B cell (primary cell): ENCODE results near the gene RGL1. TPM values are rescaled to one million over a fixed set of nuclear protein-coding genes. Genes with fewer than 3 reads are reported as not detected.

Experiments used
- ATAC-seq: fragments of 200-7000 bp; cut with Tn5 transposase; one replicate; pipeline ENCODE4 v1.10.0; 2021; ENCODE audit warnings: low read depth, mild to moderate bottlenecking, moderate number of reproducible peaks, moderate library complexity
- CTCF ChIA-PET: fragments of 350-600 bp; sonication (Branson Sonifier 250); formaldehyde crosslinking; loops from one replicate; lab custom pipeline; 2021; ENCODE audit warnings: antibody characterized with exemption, inconsistent platforms; lab: Charles Lee
- POLR2A ChIA-PET: fragments of 350-600 bp; sonication (Branson Sonifier 250); formaldehyde crosslinking; loops from one replicate; lab custom pipeline; 2021; ENCODE audit warnings: antibody characterized with exemption; lab: Charles Lee
- DNase-seq: peaks from one replicate; pipeline ENCODE4 v3.0.0; 2013
- H2AFZ ChIP-seq: 2 replicates; pipeline ENCODE4 v1.6.1; 2012; ENCODE audit warnings: mild to moderate bottlenecking, low read depth, low read length; ENCODE audit not compliant: insufficient read depth, poor library complexity, severe bottlenecking
- H3K27ac ChIP-seq, 2 donors: 1 replicate in 1 of 2; 2 replicates in 1 of 2; pipeline ENCODE4 v1.5.1; 2012 to 2013; ENCODE audit warnings: low read length in 2 of 2, mild to moderate bottlenecking in 2 of 2, moderate library complexity in 1 of 2
- H3K27me3 ChIP-seq, 4 experiments: fragments of 200-600 bp in 1 of 4; sonication (generic) in 1 of 4; replicated peaks in 1 of 4; 1 replicate in 2 of 4; 2 replicates in 2 of 4; pipeline versions ENCODE4 v1.6.1 to v1.7.0; 2013 to 2016; ENCODE audit warnings: low read length in 3 of 4, mild to moderate bottlenecking in 2 of 4, mixed read lengths in 1 of 4, moderate library complexity in 1 of 4; ENCODE audit not compliant: insufficient read depth in 4 of 4, control insufficient read depth in 3 of 4; ENCODE audit errors: control extremely low read depth in 1 of 4
- H3K36me3 ChIP-seq, 2 experiments: replicated peaks in 1 of 2; 1 replicate in 1 of 2; 2 replicates in 1 of 2; pipeline versions ENCODE4 v1.6.1 to v1.7.1; 2013; ENCODE audit warnings: low read length in 1 of 2; ENCODE audit not compliant: insufficient read depth in 2 of 2, control insufficient read depth in 1 of 2; ENCODE audit errors: control extremely low read depth in 1 of 2, extremely low read depth in 1 of 2
- H3K4me1 ChIP-seq, 2 donors: fragments of 200-600 bp in 1 of 2; sonication (generic) in 1 of 2; 1 replicate in 1 of 2; 2 replicates in 1 of 2; pipeline versions ENCODE4 v1.5.1 to v1.6.1; 2013 to 2017; ENCODE audit warnings: low read length in 2 of 2; ENCODE audit not compliant: control insufficient read depth in 2 of 2, insufficient read depth in 2 of 2
- H3K4me2 ChIP-seq: replicated peaks from 2 replicates; pipeline ENCODE3; 2012; ENCODE audit warnings: mild to moderate bottlenecking, low read depth, low read length; ENCODE audit not compliant: poor library complexity, severe bottlenecking
- H3K4me3 ChIP-seq, 5 experiments: fragments of 200-600 bp in 1 of 5; sonication (generic) in 1 of 5; 1 replicate in 3 of 5; 2 replicates in 2 of 5; pipeline versions ENCODE4 v1.5.1 to v1.7.0; 2011 to 2016; ENCODE audit warnings: low read length in 4 of 5, mild to moderate bottlenecking in 4 of 5, low read depth in 2 of 5, control low read depth in 1 of 5, moderate library complexity in 1 of 5; ENCODE audit not compliant: insufficient read depth in 1 of 5; ENCODE audit errors: control extremely low read depth in 1 of 5, extremely low read depth in 1 of 5
- H3K79me2 ChIP-seq: fragments of 200-600 bp; sonication (generic); one replicate; pipeline ENCODE4 v1.6.0; 2016; ENCODE audit warnings: low read length; ENCODE audit not compliant: control insufficient read depth, insufficient read depth
- H3K9ac ChIP-seq: fragments of 200-600 bp; sonication (generic); 2 replicates; pipeline ENCODE4 v1.6.1; 2017; ENCODE audit warnings: mild to moderate bottlenecking, low read length, moderate library complexity
- H3K9me3 ChIP-seq, 3 donors: one replicate each; pipeline versions ENCODE4 v1.6.1 to v1.7.1; 2013; ENCODE audit warnings: low read length in 2 of 3; ENCODE audit not compliant: control insufficient read depth in 2 of 3, insufficient read depth in 1 of 3; ENCODE audit errors: control extremely low read depth in 1 of 3
- H4K20me1 ChIP-seq: 2 replicates; pipeline ENCODE4 v1.6.0; 2012; ENCODE audit warnings: mild to moderate bottlenecking, low read length; ENCODE audit not compliant: insufficient read depth, control insufficient read depth, poor library complexity, severe bottlenecking
- H3K27ac Mint-ChIP-seq: one replicate; pipeline ENCODE4 v1.8.0; 2021; ENCODE audit warnings: mixed read lengths
- H3K27me3 Mint-ChIP-seq: one replicate; pipeline ENCODE4 v1.8.0; 2021; ENCODE audit warnings: mixed read lengths
- H3K4me1 Mint-ChIP-seq: one replicate; pipeline ENCODE4 v1.8.0; 2021; ENCODE audit warnings: mixed read lengths
- H3K4me3 Mint-ChIP-seq: one replicate; pipeline ENCODE4 v1.8.0; 2021; ENCODE audit warnings: mixed read lengths
- H3K9me3 Mint-ChIP-seq: one replicate; pipeline ENCODE4 v1.8.0; 2022; ENCODE audit warnings: mixed read lengths; ENCODE audit not compliant: insufficient read depth
- CTCF ChIP-seq: fragments of 200-600 bp; IDR thresholded peaks from one replicate; pipeline ENCODE4 v1.8.0; 2022; ENCODE audit warnings: antibody characterized with exemption, mild to moderate bottlenecking
- EZH2 ChIP-seq: IDR thresholded peaks from 2 replicates; pipeline ENCODE4 v1.6.1; 2012; ENCODE audit warnings: borderline replicate concordance, low read depth, mild to moderate bottlenecking, moderate library complexity, low read length; ENCODE audit not compliant: insufficient read depth, poor library complexity, severe bottlenecking
- WGBS: methylation state at CpG from one replicate; pipeline ENCODE4 v1.1.5; 2013; ENCODE audit warnings: missing lambda C conversion rate; ENCODE audit not compliant: insufficient coverage; 5-methylcytosine and 5-hydroxymethylcytosine counted together
- intact Hi-C: fragments of 100-400 bp; cut with micrococcal nuclease; formaldehyde crosslinking; loops from one replicate; pipeline ENCODE4 v1.10.0; 2022
- polyA plus RNA-seq: library from polyadenylated mRNA; depleted of rRNA; stranded (reverse); fragments of >200 nt; gene quantifications from 2 replicates; pipeline ENCODE4 v1.2.3, GENCODE V29; 2012
- total RNA-seq, 2 donors: library from RNA; stranded (reverse); fragments of 120-200 nt in 1 of 2; gene quantifications; 1 replicate in 1 of 2; 2 replicates in 1 of 2; pipeline versions ENCODE4 v1.2.3 to v1.2.4, GENCODE V29; 2013 to 2022

Gene RGL1
- total and polyA plus RNA-seq, 2 donors (not counting 1 experiment from before 2014, with no cell fraction given): 0.09 to 1.1 TPM

GRCh38 chr1:183889095-183889494 lies 84.2 kb downstream of the RGL1 start:
- no peak for DNase-seq
- H3K9ac ChIP-seq: no peak overlapping the region
- TF ChIP-seq CTCF: no peak
- TF ChIP-seq EZH2: no peak
- WGBS: no CpG with 5 or more reads among the region's 2 CpGs
- no peaks in the 10 kb centered on the region for H3K36me3 ChIP-seq
- no peaks in the 10 kb centered on the region for H3K27me3 ChIP-seq
- no peak overlapping the region for H3K27ac ChIP-seq
- intact Hi-C loops: no loop called here
- H3K4me1 Mint-ChIP-seq: peaks cover 2% of the 10 kb centered on the region
- no peaks in the 10 kb centered on the region for H3K79me2 ChIP-seq
- H3K4me1 ChIP-seq: no peaks in the 10 kb centered on the region
- H4K20me1 ChIP-seq: no peaks in the 10 kb centered on the region
- peaks cover 15% of the 10 kb centered on the region for H3K27me3 Mint-ChIP-seq
- H3K9me3 ChIP-seq: no peaks in the 10 kb centered on the region
- POLR2A ChIA-PET: no interaction called here
- H3K4me3 ChIP-seq: no peak overlapping the region
- no peaks in the 10 kb centered on the region for H3K9me3 Mint-ChIP-seq
- CTCF ChIA-PET: interaction anchor here (5.0 kb wide), 1 partner anchor 27 kb away, joined by 40 read pairs; no protein-coding TSS in a partner anchor
- no peak for ATAC-seq
- H3K4me3 Mint-ChIP-seq: no peak overlapping the region
- H2AFZ ChIP-seq: no peak overlapping the region
- H3K27ac Mint-ChIP-seq: no peak overlapping the region
- no peak overlapping the region for H3K4me2 ChIP-seq

GRCh38 chr1:183891158-183891856 lies 86.4 kb downstream of the RGL1 start:
- no peaks in the 10 kb centered on the region for H3K9me3 Mint-ChIP-seq
- CTCF ChIA-PET: interaction anchor here (0.6 to 5.0 kb wide), 3 partner anchors 25 to 236 kb away, joined by 3 to 40 read pairs (median 4); no protein-coding TSS in a partner anchor

More at GRCh38 chr1:183891158-183891856, 86.4 kb downstream of the RGL1 start:
- H3K9ac ChIP-seq: no peak overlapping the region
- no peaks in the 10 kb centered on the region for H3K36me3 ChIP-seq
- no CpG with 5 or more reads among the region's 3 CpGs for WGBS
- no peaks in the 10 kb centered on the region for H3K9me3 ChIP-seq
- Mint-ChIP-seq H3K4me1 (peaks cover 2% of the 10 kb centered on the region), H3K27ac (no peak overlapping the region), H3K27me3 (peaks cover 13% of the 10 kb centered on the region), H3K4me3 (no peak overlapping the region)
- intact Hi-C loops: no loop called here
- POLR2A ChIA-PET: no interaction called here
- no peak for ATAC-seq
- DNase-seq: no peak
- peaks cover 0 to under 1% of the 10 kb centered on the region in 2 donors for H3K4me1 ChIP-seq
- H4K20me1 ChIP-seq: no peaks in the 10 kb centered on the region
- no peak for TF ChIP-seq EZH2
- no peak for TF ChIP-seq CTCF
- H3K4me2 ChIP-seq: no peak overlapping the region
- H3K27ac ChIP-seq: no peak overlapping the region
- no peaks in the 10 kb centered on the region for H3K79me2 ChIP-seq
- H2AFZ ChIP-seq: no peak overlapping the region
- H3K27me3 ChIP-seq: no peaks in the 10 kb centered on the region
- no peak overlapping the region for H3K4me3 ChIP-seq
